GM23338 (cell line): ENCODE results near the gene RNF135. TPM values are rescaled to one million over a fixed set of nuclear protein-coding genes. Genes with fewer than 3 reads are reported as not detected.

Experiments used
- ATAC-seq: fragments of 200-7000 bp; cut with Tn5 transposase; 3 replicates; pipeline ENCODE4 v1.9.1; 2020
- DNase-seq: peaks from one replicate; pipeline ENCODE4 v3.0.0-alpha.2; 2015; ENCODE audit warnings: low spot score
- H2AFZ ChIP-seq: fragments of 200-600 bp; sonication (generic); 2 replicates; pipeline ENCODE4 v1.8.0; 2016; ENCODE audit warnings: antibody characterized with exemption, mild to moderate bottlenecking, moderate library complexity
- H3F3A ChIP-seq: fragments of 200-600 bp; sonication (generic); replicated peaks from 2 replicates; pipeline ENCODE4 v1.8.0; 2017; ENCODE audit warnings: antibody characterized with exemption, mixed run types, low read depth
- H3K27ac ChIP-seq: fragments of 200-600 bp; sonication (generic); 2 replicates; pipeline ENCODE4 v1.6.1; 2016; ENCODE audit warnings: low read depth
- H3K27me3 ChIP-seq: fragments of 200-600 bp; sonication (generic); 2 replicates; pipeline ENCODE4 v1.8.0; 2016; ENCODE audit warnings: mild to moderate bottlenecking, mixed run types, moderate library complexity; ENCODE audit not compliant: insufficient read depth
- H3K36me3 ChIP-seq: fragments of 200-600 bp; sonication (generic); 2 replicates; pipeline ENCODE4 v1.8.0; 2016; ENCODE audit warnings: mild to moderate bottlenecking; ENCODE audit not compliant: insufficient read depth
- H3K4me1 ChIP-seq: fragments of 200-600 bp; sonication (generic); 2 replicates; pipeline ENCODE4 v1.8.0; 2016; ENCODE audit warnings: mild to moderate bottlenecking, moderate library complexity; ENCODE audit not compliant: insufficient read depth
- H3K4me2 ChIP-seq: fragments of 200-600 bp; sonication (generic); 2 replicates; pipeline ENCODE4 v1.7.1; 2017; ENCODE audit warnings: mixed run types
- H3K4me3 ChIP-seq: fragments of 200-600 bp; sonication (generic); 2 replicates; pipeline ENCODE4 v1.6.1; 2016; ENCODE audit warnings: mixed run types
- H3K79me2 ChIP-seq: fragments of 200-600 bp; sonication (generic); replicated peaks from 2 replicates; pipeline ENCODE4 v1.8.0; 2017; ENCODE audit warnings: mild to moderate bottlenecking; ENCODE audit not compliant: insufficient read depth
- H3K9me2 ChIP-seq: fragments of 200-600 bp; sonication (generic); 2 replicates; pipeline ENCODE4 v1.8.0; 2017; ENCODE audit not compliant: insufficient read depth
- H4K20me1 ChIP-seq: fragments of 200-600 bp; sonication (generic); replicated peaks from 2 replicates; pipeline ENCODE4 v1.8.0; 2017; ENCODE audit warnings: mild to moderate bottlenecking; ENCODE audit not compliant: insufficient read depth
- H3K27ac Mint-ChIP-seq: 2 replicates; pipeline ENCODE4 v1.8.0; 2020; ENCODE audit warnings: inconsistent platforms, mild to moderate bottlenecking, moderate library complexity, mixed read lengths
- H3K27me3 Mint-ChIP-seq: 3 replicates; pipeline ENCODE4 v1.8.0; 2022; ENCODE audit warnings: low read depth, mild to moderate bottlenecking, moderate library complexity, mixed read lengths, inconsistent platforms; ENCODE audit not compliant: insufficient read depth, poor library complexity
- H3K36me3 Mint-ChIP-seq: 3 replicates; pipeline ENCODE4 v1.8.0; 2021; ENCODE audit warnings: low read depth, mild to moderate bottlenecking, inconsistent platforms, moderate library complexity, mixed read lengths
- H3K4me1 Mint-ChIP-seq: 3 replicates; pipeline ENCODE4 v1.8.0; 2020; ENCODE audit warnings: mild to moderate bottlenecking, inconsistent platforms, mixed read lengths
- H3K4me3 Mint-ChIP-seq: 3 replicates; pipeline ENCODE4 v1.8.0; 2021; ENCODE audit warnings: moderate library complexity, mild to moderate bottlenecking, inconsistent platforms, mixed read lengths
- H3K9me3 Mint-ChIP-seq: 3 replicates; pipeline ENCODE4 v1.8.0; 2020; ENCODE audit warnings: moderate library complexity, mild to moderate bottlenecking, inconsistent platforms, mixed read lengths
- CREB1 ChIP-seq: fragments of 250-450 bp; sonication (Bioruptor Pico); IDR thresholded peaks from 2 replicates; pipeline ENCODE4 v1.5.0; 2020; ENCODE audit warnings: low read depth, mild to moderate bottlenecking, moderate library complexity
- ETS1 ChIP-seq: IDR thresholded peaks from 2 replicates; pipeline ENCODE4 v1.6.1; 2016; ENCODE audit warnings: antibody characterized with exemption
- EZH2 ChIP-seq: fragments of 200-600 bp; sonication (generic); IDR thresholded peaks from one replicate; pipeline ENCODE4 v1.8.0; 2017; ENCODE audit warnings: antibody characterized with exemption, mild to moderate bottlenecking, low read depth; ENCODE audit not compliant: unreplicated experiment
- JUNB ChIP-seq: IDR thresholded peaks from one replicate; pipeline ENCODE4 v1.6.1; 2016; ENCODE audit warnings: antibody characterized with exemption; ENCODE audit not compliant: unreplicated experiment
- POLR2AphosphoS5 ChIP-seq: IDR thresholded peaks from 2 replicates; pipeline ENCODE4 v1.6.1; 2016; ENCODE audit warnings: antibody characterized with exemption, low read depth
- REST ChIP-seq: IDR thresholded peaks from one replicate; pipeline ENCODE4 v1.6.1; 2018; ENCODE audit warnings: antibody characterized with exemption; ENCODE audit not compliant: unreplicated experiment
- ZNF462 ChIP-seq: fragments of 250-450 bp; sonication (Bioruptor Pico); IDR thresholded peaks from 2 replicates; pipeline ENCODE4 v1.5.0; 2020; ENCODE audit warnings: mild to moderate bottlenecking, moderate library complexity
- polyA plus RNA-seq: library from polyadenylated mRNA; unstranded; fragments of >200 nt; fragmentation: Nextera tagmentation; extraction: Ambion mirVana; gene quantifications from 2 replicates; pipeline ENCODE4 v1.2.1, GENCODE V29; 2016
- total RNA-seq: library from RNA; depleted of rRNA; stranded (reverse); fragments of >200 nt; shearing (Covaris generic); gene quantifications from 2 replicates; pipeline ENCODE4 v1.2.3, GENCODE V29; 2014

RNF135 gene
- total and polyA plus RNA-seq, 2 experiments from 2014 or later, result 9.4 to 9.8 TPM

GRCh38 chr17:31004160-31004559 is 33.3 kb downstream of the RNF135 start (continued):
- TF ChIP-seq ZNF462 (CRISPR knock-in tag) (no peak), POLR2AphosphoS5 (no peak), REST (no peak)

- no peaks in the 10 kb centered on the region for H3K36me3 ChIP-seq
- 0 out of 2 replicates have a peak, but pooled peaks cover 2% of the 10 kb centered on the region for H3F3A ChIP-seq
- no peak overlapping the region for H3K27ac ChIP-seq
- peaks cover 6% of the 10 kb centered on the region for H3K4me1 ChIP-seq
- peak overlapping the region; percentile 94 for H2AFZ ChIP-seq
- no peaks in the 10 kb centered on the region for H3K79me2 ChIP-seq
- peak overlapping the region; percentile 89 for H3K4me2 ChIP-seq
- H3K36me3 Mint-ChIP-seq, result no peaks in the 10 kb centered on the region
- H4K20me1 ChIP-seq, result no peaks in the 10 kb centered on the region
- H3K27ac Mint-ChIP-seq, result no peak overlapping the region
- TF ChIP-seq ETS1 (no peak), EZH2 (no peak), JUNB (no peak), CREB1 (CRISPR knock-in tag) (no peak)
- ATAC-seq (no peak), DNase-seq (no peak)
- H3K9me2 ChIP-seq, result no peaks in the 10 kb centered on the region
- peaks cover 15% of the 10 kb centered on the region for H3K4me1 Mint-ChIP-seq
- H3K9me3 Mint-ChIP-seq, result peaks cover 2% of the 10 kb centered on the region; the same call in 2 of the 3 replicates
- peaks cover 27% of the 10 kb centered on the region for H3K27me3 Mint-ChIP-seq
- peak overlapping the region; percentile 93 for H3K4me3 Mint-ChIP-seq
- H3K27me3 ChIP-seq, result peaks cover 42% of the 10 kb centered on the region
- peak overlapping the region; percentile 83 for H3K4me3 ChIP-seq
Measured at GRCh38 chr17:31007695-31008373, 37.0 kb downstream of the RNF135 start.
